MM.1S (cell line): Measurements from ENCODE around the gene WFDC1.

ENCODE experiments used
- DNase-seq: peaks from one replicate; pipeline ENCODE4 v3.0.0-alpha.2; 2015
- H2AFZ ChIP-seq: fragments of 300-600 bp; sonication (generic); 2 replicates; pipeline ENCODE4 v1.6.0; 2016; ENCODE audit warnings: antibody characterized with exemption, low read length
- H3F3A ChIP-seq: fragments of 300-600 bp; sonication (generic); 2 replicates; pipeline ENCODE4 v1.6.1; 2016; ENCODE audit warnings: mild to moderate bottlenecking, antibody characterized with exemption, low read length, moderate library complexity, mixed read lengths; ENCODE audit not compliant: insufficient read depth
- H3K27ac ChIP-seq: fragments of 300-600 bp; sonication (generic); 2 replicates; pipeline ENCODE4 v1.5.1; 2016; ENCODE audit warnings: mild to moderate bottlenecking, low read length
- H3K27me3 ChIP-seq: fragments of 300-600 bp; sonication (generic); replicated peaks from 2 replicates; pipeline ENCODE4 v1.6.0; 2016; ENCODE audit warnings: low read length; ENCODE audit not compliant: insufficient read depth
- H3K36me3 ChIP-seq: fragments of 300-600 bp; sonication (generic); replicated peaks from 2 replicates; pipeline ENCODE4 v1.6.1; 2016; ENCODE audit warnings: mild to moderate bottlenecking, low read length, mixed read lengths; ENCODE audit not compliant: insufficient read depth
- H3K4me1 ChIP-seq: fragments of 300-600 bp; sonication (generic); 2 replicates; pipeline ENCODE4 v1.6.1; 2016; ENCODE audit warnings: low read length, mixed read lengths
- H3K4me2 ChIP-seq: fragments of 300-600 bp; sonication (generic); 2 replicates; pipeline ENCODE4 v1.6.0; 2016; ENCODE audit warnings: low read depth, low read length
- H3K4me3 ChIP-seq: fragments of 300-600 bp; sonication (generic); 2 replicates; pipeline ENCODE4 v1.5.1; 2016; ENCODE audit warnings: low read length, mixed read lengths
- H3K79me2 ChIP-seq: fragments of 300-600 bp; sonication (generic); 2 replicates; pipeline ENCODE4 v1.6.1; 2016; ENCODE audit warnings: mixed run types, low read length, mixed read lengths
- H3K9ac ChIP-seq: fragments of 300-600 bp; sonication (generic); 2 replicates; pipeline ENCODE4 v1.6.1; 2016; ENCODE audit warnings: low read length, mixed read lengths
- H3K9me2 ChIP-seq: fragments of 300-600 bp; sonication (generic); replicated peaks from 2 replicates; pipeline ENCODE4 v1.6.1; 2016; ENCODE audit warnings: mild to moderate bottlenecking, low read length, mixed read lengths; ENCODE audit not compliant: insufficient read depth
- H3K9me3 ChIP-seq: fragments of 300-600 bp; sonication (generic); replicated peaks from 2 replicates; pipeline ENCODE4 v1.6.1; 2016; ENCODE audit warnings: mild to moderate bottlenecking, low read length, mixed read lengths; ENCODE audit not compliant: insufficient read depth
- H4K20me1 ChIP-seq: fragments of 300-600 bp; sonication (generic); 2 replicates; pipeline ENCODE4 v1.6.1; 2016; ENCODE audit warnings: mild to moderate bottlenecking, low read length, moderate library complexity, mixed read lengths; ENCODE audit not compliant: insufficient read depth
- EZH2 ChIP-seq: fragments of 300-600 bp; sonication (generic); optimal IDR thresholded peaks from 2 replicates; pipeline ENCODE3; 2017; ENCODE audit warnings: low read depth, mild to moderate bottlenecking, antibody characterized with exemption, low read length, mixed read lengths
- EZH2phosphoT487 ChIP-seq: fragments of 300-600 bp; sonication (generic); IDR thresholded peaks from 2 replicates; pipeline ENCODE4 v1.6.1; 2018; ENCODE audit warnings: antibody characterized with exemption, low read length
- TF ChIP-seq, protein P1 (sequence below): fragments of 300-600 bp; sonication (generic); IDR thresholded peaks from 2 replicates; pipeline ENCODE4 v1.5.1; 2016; ENCODE audit warnings: antibody characterized with exemption, low read length, mixed read lengths

WFDC1 gene

DNA sequence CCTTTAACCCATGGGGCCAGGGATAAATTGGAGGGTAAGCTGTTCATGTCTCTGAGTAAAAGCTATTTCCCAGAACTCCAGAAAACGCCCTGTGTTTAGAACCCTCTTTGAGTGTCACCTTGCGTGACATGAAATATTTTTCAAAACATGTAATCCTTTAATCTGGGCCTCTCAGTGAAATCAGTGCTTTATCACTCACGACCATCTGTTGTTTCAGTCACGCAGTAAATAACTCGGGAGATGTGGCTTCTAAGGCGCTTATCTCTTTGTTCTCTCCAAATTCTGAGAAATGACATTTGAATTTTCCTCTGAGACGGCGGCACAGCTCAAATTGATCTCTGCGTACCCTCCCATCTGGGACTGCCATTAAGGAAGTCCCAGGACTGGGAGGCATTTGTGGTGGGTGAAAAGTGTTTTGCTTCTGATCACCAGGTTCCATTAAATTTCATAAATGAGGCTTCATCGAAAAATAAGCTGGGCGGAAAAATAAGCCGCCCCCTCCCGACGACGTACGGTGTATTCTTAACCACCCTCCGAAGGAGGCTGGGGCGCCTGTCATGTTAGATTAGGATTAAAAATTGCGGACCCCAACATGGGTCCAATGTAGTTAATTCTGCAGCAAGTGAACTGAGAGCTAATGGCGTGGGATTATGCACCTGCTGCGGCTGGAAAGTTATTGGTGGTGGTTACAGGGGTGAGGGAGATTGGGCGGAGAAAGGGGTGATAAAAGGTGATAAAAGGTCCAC, 12.7 kb downstream of the WFDC1 start:
- H3K27ac ChIP-seq = no peak overlapping the region
- peaks cover 74% of the 10 kb centered on the region for H3K27me3 ChIP-seq
- H3F3A ChIP-seq = no peaks in the 10 kb centered on the region
- H3K36me3 ChIP-seq = no peaks in the 10 kb centered on the region
- no peak overlapping the region for H2AFZ ChIP-seq
- H3K4me3 ChIP-seq = no peak overlapping the region
- no peaks in the 10 kb centered on the region for H3K9me3 ChIP-seq
- no peaks in the 10 kb centered on the region for H3K4me1 ChIP-seq
- H3K4me2 ChIP-seq = no peak overlapping the region
- H4K20me1 ChIP-seq = no peaks in the 10 kb centered on the region
- no peaks in the 10 kb centered on the region for H3K79me2 ChIP-seq
- H3K9ac ChIP-seq = no peak overlapping the region
- no peak for TF ChIP-seq EZH2
- TF ChIP-seq EZH2phosphoT487 = no peak
- TF ChIP-seq, protein P1, sequence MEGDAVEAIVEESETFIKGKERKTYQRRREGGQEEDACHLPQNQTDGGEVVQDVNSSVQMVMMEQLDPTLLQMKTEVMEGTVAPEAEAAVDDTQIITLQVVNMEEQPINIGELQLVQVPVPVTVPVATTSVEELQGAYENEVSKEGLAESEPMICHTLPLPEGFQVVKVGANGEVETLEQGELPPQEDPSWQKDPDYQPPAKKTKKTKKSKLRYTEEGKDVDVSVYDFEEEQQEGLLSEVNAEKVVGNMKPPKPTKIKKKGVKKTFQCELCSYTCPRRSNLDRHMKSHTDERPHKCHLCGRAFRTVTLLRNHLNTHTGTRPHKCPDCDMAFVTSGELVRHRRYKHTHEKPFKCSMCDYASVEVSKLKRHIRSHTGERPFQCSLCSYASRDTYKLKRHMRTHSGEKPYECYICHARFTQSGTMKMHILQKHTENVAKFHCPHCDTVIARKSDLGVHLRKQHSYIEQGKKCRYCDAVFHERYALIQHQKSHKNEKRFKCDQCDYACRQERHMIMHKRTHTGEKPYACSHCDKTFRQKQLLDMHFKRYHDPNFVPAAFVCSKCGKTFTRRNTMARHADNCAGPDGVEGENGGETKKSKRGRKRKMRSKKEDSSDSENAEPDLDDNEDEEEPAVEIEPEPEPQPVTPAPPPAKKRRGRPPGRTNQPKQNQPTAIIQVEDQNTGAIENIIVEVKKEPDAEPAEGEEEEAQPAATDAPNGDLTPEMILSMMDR = no peak
- no peaks in the 10 kb centered on the region for H3K9me2 ChIP-seq
- no peak for DNase-seq

DNA sequence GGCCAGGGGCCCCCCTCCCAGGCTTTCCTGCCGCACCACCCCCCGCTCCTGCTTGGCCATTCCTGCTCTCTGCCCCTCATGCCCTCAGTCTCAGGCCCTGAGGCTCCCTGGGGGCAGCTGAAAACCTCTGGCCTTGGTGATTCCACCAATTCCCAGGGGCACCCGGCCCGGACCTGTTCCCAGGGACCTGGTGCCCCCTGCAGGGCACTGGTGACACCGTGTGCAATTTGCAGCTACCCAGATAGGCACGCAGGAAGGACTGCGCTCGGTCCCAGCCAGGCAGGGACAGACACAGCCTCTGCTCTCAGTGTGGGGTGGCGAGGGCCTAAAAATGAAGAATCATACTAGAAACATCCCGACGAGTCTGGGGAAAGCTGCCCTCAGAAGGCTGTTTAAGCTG, 13.4 kb downstream of the WFDC1 start:
- Histone ChIP-seq H3K4me3 (no peak overlapping the region), H2AFZ (no peak overlapping the region), H3K4me2 (no peak overlapping the region), H3K4me1 (no peaks in the 10 kb centered on the region), H3F3A (no peaks in the 10 kb centered on the region), H3K27me3 (peaks cover 69% of the 10 kb centered on the region), H3K9me2 (no peaks in the 10 kb centered on the region), H4K20me1 (no peaks in the 10 kb centered on the region), H3K79me2 (no peaks in the 10 kb centered on the region), H3K36me3 (no peaks in the 10 kb centered on the region), H3K9me3 (no peaks in the 10 kb centered on the region), H3K27ac (no peak overlapping the region), H3K9ac (no peak overlapping the region)
- peak; percentile 6 for DNase-seq
- TF ChIP-seq EZH2 = no peak
- TF ChIP-seq, protein P1 = peak; percentile 23; the same call in 1 of the 2 replicates

DNA sequence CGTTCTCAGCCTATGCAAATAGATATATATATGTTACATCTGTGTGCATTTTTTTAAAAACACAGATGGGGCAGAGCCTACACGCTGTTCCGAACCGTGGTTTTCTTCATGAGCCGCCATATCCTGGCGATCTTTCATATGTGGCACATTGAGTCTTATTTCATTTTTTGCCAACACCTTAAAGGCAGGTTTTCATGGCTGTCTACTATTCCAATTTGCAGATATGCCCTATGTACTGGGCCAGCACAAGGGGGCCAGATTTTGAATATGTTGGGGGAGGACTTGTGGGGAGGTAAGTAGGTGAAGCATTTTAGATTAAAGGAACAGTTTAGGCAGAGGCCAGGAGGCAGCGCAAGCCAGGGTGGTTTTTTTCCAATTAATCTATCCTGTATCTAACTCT, 16.0 kb downstream of the WFDC1 start:
- TF ChIP-seq EZH2phosphoT487 (no peak), EZH2 (no peak)
- TF ChIP-seq, protein P1 = no peak

More for the DNA sequence above, 16.0 kb downstream of the WFDC1 start:
- Histone ChIP-seq H2AFZ (no peak overlapping the region), H3F3A (no peaks in the 10 kb centered on the region), H3K9ac (no peak overlapping the region), H3K4me3 (no peak overlapping the region), H4K20me1 (no peaks in the 10 kb centered on the region), H3K27me3 (peaks cover 62% of the 10 kb centered on the region), H3K9me3 (no peaks in the 10 kb centered on the region), H3K36me3 (no peaks in the 10 kb centered on the region), H3K27ac (no peak overlapping the region), H3K79me2 (no peaks in the 10 kb centered on the region), H3K4me2 (no peak overlapping the region), H3K9me2 (no peaks in the 10 kb centered on the region), H3K4me1 (no peaks in the 10 kb centered on the region)
- DNase-seq = no peak
